GM10248 (cell line): ENCODE measurements around the gene TSPY10.
"Not testable (repeated sequence)": the region's sequence is repeated elsewhere in the genome, so short reads cannot be mapped to it uniquely, and the experiment has no call there.

Experiments used
- CTCF ChIA-PET: fragments of 300-600 bp; sonication (Branson Sonifier 250); formaldehyde crosslinking; extraction: SDS; loops from one replicate; lab custom pipeline; 2021; ENCODE audit warnings: antibody characterized with exemption; lab: Yijun Ruan, JAX
- POLR2A ChIA-PET: fragments of 350-650 bp; sonication (Branson Sonifier 250); formaldehyde crosslinking; extraction: SDS; loops from one replicate; lab custom pipeline; 2020; ENCODE audit warnings: antibody characterized with exemption; lab: Yijun Ruan, JAX
- DNase-seq: peaks from one replicate; pipeline ENCODE4 v3.0.0; 2012; ENCODE audit errors: extremely low spot score

Gene TSPY10, protein sequence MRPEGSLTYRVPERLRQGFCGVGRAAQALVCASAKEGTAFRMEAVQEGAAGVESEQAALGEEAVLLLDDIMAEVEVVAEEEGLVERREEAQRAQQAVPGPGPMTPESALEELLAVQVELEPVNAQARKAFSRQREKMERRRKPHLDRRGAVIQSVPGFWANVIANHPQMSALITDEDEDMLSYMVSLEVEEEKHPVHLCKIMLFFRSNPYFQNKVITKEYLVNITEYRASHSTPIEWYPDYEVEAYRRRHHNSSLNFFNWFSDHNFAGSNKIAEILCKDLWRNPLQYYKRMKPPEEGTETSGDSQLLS

DNA sequence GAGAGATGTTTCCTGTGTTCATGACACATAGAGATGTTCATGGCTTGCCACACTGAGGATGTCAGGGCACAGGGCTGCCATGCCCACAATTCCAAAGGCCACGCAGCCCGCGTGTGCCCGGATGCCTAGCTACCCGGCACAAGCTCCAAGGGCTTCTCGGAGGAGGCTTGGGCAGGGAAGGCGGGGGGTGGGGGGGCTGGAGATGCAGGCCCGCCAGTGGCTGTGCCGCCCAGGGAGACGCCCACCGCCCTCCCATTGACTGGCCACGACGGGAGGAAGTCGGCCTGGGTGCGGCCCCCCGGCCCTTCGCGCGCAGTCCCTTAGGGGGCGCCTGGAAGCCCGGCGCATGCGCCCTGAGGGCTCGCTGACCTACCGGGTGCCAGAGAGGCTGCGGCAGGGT, at the start of gene TSPY10:
TSPY10 (plus strand) TSS at position 301 of the 400 bp plus-strand sequence; CDS start at position 347, 46 bp downstream.
- CTCF ChIA-PET, POLR2A ChIA-PET, DNase-seq: not testable (repeated sequence)

DNA sequence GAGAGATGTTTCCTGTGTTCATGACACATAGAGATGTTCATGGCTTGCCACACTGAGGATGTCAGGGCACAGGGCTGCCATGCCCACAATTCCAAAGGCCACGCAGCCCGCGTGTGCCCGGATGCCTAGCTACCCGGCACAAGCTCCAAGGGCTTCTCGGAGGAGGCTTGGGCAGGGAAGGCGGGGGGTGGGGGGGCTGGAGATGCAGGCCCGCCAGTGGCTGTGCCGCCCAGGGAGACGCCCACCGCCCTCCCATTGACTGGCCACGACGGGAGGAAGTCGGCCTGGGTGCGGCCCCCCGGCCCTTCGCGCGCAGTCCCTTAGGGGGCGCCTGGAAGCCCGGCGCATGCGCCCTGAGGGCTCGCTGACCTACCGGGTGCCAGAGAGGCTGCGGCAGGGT, 40.7 kb upstream of the TSPY10 start, which contains the start of gene TSPY9:
TSPY9 (plus strand) TSS at position 301 of the 400 bp plus-strand sequence; CDS start at position 347, 46 bp downstream.
- POLR2A ChIA-PET, result not testable (repeated sequence)

DNA sequence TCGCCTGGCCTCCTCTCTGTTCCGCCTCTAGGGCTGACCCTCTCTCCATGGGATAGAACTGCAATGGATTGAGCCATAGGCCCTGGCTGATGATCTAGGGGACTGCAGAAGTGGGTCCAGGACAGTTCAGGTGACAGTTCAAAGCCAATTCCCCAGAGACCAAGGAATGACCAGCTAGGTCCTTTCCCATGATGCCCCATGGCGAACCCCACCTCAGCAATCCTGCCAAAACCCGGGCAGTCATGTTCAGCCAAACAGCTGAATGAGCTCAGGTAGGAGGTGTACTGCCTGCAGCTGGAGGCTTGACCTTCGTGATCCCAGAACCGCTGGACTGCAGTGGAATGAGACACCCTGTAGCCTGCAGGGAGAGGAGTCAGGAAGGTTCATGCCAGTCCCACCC, 23.3 kb upstream of the TSPY10 start:
- POLR2A ChIA-PET, CTCF ChIA-PET: not testable (repeated sequence)

More for the DNA sequence above, 40.7 kb upstream of the TSPY10 start, which contains the start of gene TSPY9:
- CTCF ChIA-PET, DNase-seq: not testable (repeated sequence)

GRCh38 chrY:9516287-9516686, 11.4 kb upstream of the TSPY10 start:
- POLR2A ChIA-PET, DNase-seq, CTCF ChIA-PET: not testable (repeated sequence)

More for the DNA sequence above, 23.3 kb upstream of the TSPY10 start:
- DNase-seq, result not testable (repeated sequence)
